Renal cortical epithelial cell (primary cell): ENCODE measurements around the gene CYTH1. TPM values are rescaled to one million over a fixed set of nuclear protein-coding genes. Genes with fewer than 3 reads are reported as not detected.

Source experiments
- DNase-seq: peaks from one replicate; pipeline ENCODE4 v3.0.0-alpha.2; 2011; ENCODE audit warnings: low read depth
- total RNA-seq: library from RNA; depleted of rRNA; stranded (reverse); fragments of >200 nt; gene quantifications from 2 replicates; pipeline ENCODE4 v1.2.3, GENCODE V29; 2014

Gene CYTH1
- total RNA-seq, 1 donor from 2014 or later: 33.5 TPM

DNA sequence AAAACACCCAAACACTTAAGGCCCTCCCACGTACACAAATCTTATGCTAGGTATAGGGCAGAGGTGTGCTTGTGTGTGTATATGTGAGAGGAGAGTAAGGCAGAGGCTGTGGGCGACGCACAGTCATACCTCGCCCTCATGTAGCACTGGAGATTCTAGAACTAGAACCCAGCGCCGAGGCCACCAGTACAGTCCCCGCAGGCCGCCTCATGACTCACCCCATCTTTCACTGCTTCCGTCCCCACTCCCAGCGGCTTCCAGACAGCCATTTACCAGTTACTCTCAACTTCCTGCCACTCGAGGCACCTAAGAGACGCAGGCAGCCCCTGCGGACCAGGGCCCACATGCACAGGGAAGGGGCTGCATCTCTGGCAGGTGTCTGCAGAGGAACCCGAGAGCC, 23.2 kb upstream of the CYTH1 start:
- no peak for DNase-seq

DNA sequence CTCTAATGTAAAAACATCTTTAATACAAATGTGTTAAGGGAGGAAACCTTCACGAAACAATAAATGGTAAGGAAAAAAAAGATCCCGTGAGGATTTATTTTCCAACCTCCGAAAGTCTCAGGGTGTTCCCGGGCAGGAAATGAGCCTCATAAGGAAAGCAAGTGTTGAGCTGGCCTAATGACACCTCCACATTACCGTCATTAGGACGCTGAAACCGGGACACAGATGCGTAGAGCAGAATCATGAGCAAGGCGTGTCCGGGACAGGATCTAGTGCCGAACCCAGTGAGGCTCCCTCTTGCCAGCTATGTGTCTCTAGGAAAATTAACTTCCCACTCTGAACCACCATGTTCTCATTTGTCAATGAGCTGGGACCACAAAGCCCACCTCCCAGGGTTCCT, 22.7 kb upstream of the CYTH1 start:
- no peak for DNase-seq

DNA sequence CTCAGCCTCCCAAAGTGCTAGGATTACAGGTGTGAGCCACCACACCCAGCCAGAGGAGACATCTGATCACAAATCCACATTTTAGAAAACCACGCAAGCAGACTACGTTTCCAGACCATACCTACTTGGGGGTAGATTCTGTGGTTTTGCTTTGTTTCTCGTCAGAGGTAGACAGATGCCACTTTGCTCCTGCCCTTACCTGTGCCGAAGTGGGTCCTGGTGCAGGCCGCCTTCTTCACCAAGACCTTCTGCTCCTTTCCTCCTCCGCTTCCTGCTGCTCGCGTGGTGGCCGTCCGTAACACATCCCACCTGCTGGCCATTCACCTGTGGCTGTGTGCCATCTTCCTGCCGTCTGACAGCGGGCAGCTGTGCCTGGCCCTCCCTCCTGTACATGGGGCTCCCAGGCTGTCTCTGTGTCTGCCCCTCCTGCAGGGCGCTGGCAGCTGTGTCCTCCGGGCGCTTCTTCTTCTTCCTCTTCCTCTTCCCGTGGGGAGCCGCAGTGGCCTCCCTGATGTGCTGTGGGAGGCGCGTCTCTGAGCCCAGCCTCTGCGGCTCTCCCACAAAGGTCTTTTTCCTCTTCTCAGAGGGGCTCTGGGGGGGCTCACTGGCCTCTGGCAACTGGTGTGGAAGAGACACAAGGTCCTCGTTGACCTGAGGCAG, 21.2 kb upstream of the CYTH1 start:
- no peak for DNase-seq

DNA sequence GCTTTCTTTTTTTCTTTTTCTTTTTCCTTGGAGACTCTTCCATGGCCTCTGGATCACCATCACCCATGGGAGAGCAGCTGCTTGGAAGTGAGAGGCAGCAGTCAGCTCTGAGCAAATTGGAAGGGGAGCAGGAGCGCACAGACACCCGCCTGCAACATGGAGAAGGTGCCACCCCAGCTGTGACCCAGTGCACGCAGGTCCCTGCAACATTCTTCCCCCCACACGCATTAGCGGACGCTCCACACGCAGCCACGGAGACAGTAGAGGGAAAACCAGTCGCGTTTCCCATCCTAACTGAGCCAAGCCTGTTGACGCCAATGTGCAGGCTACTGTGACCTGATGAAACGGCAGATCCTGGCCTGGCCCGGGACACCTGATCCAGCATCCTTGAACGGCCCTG, 20.4 kb upstream of the CYTH1 start:
- no peak for DNase-seq

GRCh38 chr17:78802008-78802407, 19.9 kb upstream of the CYTH1 start:
- no peak for DNase-seq

DNA sequence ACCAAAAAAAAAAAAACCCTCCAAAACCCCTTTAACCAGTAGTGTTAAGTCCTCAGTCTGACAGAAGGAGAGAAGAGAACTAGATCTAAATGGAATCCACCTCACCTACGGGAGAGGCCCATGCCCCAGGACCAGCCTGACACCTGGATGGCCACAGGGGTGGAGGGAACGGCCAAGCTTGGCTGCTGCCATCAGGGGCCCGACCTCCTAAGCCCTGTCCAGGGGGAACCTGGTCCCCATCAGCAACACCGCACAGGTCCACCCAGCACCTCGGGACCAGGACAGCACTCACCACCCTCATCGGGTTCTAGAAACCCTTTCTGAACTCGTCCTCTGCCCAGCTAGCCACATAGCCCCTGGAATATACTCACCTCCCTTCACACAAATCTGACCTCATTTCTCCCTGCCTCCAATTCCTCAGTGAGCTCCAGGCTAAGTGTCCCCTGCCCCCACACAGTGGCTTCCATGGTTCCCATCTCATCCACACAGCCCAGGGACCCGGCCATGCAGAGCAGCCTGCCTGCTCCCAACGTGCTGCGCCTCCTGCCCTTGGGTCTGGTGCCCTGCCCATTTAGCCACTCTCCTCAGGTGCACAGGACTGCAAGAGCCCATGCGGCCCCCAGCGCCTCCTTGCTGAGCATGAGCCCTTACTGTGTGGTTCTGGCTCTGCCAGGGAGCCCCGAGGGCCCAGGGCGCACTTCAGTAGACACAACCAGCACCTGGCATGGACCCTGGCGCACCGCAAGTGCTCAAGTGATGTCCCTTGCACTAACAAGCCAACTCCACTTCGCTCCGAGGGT, 18.3 kb upstream of the CYTH1 start:
- DNase-seq: no peak

GRCh38 chr17:78798695-78799559, 16.9 kb upstream of the CYTH1 start:
- peak; percentile 14 for DNase-seq

DNA sequence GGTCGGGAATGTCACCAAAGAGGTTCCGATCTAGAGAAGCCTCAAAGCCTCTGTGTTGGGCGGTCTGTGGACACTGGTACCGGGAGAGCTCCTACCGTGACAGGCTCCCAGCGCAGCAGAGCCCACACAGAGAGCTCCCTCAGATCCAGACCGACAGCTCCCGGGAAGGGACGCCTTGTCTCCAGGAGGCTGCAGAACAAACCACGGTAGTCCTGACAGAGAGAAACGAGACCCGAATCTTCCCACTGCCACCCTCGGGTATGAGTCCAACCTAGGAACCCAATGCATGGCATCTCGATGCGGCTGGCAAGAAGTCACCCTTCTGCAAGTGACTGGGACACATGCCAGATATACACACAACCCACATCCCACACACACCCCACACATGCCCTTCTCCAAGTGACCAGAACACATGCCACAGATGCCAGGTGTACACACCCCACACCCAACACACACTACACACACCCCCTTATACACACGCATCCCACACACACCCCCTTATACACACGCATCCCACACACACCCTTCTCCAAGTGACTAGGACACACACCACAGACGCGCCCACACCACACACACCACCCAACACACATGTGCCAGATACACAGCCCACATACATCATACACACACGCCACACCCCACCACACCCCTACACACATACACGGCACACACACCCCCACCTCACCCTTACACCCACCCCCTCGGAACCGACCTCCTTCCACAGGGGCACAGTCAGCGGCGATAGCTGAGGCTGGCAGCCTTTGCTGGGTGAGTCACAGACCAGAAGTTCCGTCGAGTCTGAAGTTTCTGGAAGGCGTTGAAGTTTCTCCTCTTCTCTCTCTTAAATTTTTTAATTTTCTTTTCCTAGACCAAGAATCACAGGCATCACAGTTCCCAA, 15.9 kb upstream of the CYTH1 start:
- no peak for DNase-seq

- DNase-seq: no peak
Observed at GRCh38 chr17:78797213-78797612, 15.1 kb upstream of the CYTH1 start.

DNA sequence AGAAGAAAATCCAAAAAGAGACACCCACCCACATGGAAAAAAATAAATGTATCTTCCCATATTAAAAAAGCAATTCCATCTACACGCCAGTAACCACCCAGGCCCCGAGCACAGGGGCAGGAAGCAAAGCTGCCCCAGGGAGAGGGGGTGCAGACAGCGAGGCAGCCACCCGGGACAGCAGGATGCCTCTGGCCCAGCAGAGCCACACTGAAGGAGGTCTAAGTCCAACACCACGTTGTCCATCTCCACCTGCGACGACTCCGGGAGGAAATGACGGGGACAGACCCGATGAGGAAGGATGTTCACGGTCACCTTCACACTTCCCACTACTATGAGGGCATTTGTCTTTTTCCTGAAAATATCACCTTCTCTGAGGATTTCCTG, 14.4 kb upstream of the CYTH1 start:
- no peak for DNase-seq

GRCh38 chr17:78795861-78796516, 13.9 kb upstream of the CYTH1 start:
- DNase-seq: no peak

GRCh38 chr17:78794864-78795640, 13.0 kb upstream of the CYTH1 start:
- DNase-seq: no peak

DNA sequence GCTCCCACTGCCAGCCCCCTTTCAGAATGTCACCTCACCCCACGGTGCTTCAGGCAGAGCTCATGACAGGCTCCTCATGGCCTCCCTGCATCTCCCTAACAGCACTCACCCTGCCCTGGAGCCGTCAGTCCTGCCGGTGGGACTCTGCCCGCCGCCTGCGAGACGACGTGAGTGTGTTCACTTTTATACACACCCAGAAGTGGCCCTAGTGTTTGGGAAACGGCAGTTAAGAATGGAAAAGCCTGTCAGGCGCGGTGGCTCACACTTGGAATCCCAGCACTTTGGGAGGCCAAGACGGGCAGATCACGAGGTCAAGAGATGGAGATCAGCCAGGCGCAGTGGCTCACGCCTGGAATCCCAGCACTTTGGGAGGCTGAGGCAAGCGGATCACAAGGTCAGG, 12.3 kb upstream of the CYTH1 start:
- no peak for DNase-seq

- DNase-seq: no peak
Observed at GRCh38 chr17:78793968-78794367, 11.9 kb upstream of the CYTH1 start.

GRCh38 chr17:78793415-78793814, 11.3 kb upstream of the CYTH1 start:
- DNase-seq: no peak

DNA sequence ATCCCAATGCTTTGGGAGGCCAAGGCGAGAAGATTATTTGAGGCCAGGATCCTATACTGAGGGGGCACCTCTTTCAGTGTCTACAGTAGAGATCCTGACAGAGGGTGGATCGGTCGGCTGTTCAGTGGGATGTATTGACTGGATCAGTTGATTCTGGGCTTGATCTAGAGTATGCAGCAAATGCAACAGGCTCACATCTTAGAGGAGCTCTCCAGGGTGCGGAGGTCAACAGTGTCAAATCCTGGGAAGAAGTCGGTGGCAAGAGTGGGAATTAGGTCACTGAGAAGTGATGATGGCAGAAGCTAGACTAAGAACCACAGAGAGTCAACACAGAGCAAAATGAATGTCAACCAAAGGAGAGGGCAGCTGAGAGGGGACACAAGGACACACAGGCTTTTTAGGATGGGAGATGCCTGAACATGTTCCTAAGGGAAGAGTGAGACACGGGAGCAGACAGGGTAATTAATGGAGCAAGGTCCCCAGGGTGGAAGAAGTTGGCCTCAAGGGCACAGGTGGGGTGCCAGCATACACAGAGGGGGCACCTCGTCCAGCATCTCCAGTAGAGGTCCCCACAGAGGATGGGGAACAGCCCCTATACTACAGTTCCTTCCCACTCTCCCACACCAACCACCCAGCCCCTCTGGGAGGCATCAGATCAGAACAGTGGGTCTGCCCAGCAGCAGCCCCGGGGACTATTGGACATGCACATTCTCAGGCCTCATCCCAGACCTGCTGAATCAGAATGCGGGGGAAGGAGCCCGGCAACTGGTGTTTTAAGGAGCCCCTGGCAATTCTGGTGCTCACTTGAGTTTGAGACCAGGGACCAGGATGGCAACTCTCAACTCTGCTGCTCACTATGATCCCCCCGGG, 10.0 kb upstream of the CYTH1 start:
- no peak for DNase-seq

DNA sequence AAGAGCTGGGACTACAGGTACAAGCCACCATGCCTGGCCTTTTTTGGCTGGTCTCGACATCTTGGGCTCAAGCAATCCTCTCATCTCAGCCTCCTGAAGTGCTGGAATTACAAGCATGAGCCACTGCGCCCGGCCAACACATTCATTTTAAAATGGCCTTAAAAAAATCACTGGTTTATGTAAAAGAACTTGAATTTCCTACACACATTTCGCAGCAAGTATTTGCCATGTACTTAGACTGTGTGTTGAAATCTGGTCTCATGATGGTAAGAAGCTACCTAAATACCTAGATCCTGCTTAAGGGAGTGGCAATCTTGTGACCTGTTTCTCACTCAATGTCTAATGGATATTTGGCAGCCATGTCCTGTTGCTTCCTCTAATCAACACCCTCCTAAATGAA, 8.5 kb upstream of the CYTH1 start:
- DNase-seq: no peak

GRCh38 chr17:78789663-78790181, 7.6 kb upstream of the CYTH1 start:
- no peak for DNase-seq

- DNase-seq: no peak
Observed at GRCh38 chr17:78789149-78789662, 7.1 kb upstream of the CYTH1 start.
